ENCODE data around the gene TFF2.

Gene TFF2

DNA sequence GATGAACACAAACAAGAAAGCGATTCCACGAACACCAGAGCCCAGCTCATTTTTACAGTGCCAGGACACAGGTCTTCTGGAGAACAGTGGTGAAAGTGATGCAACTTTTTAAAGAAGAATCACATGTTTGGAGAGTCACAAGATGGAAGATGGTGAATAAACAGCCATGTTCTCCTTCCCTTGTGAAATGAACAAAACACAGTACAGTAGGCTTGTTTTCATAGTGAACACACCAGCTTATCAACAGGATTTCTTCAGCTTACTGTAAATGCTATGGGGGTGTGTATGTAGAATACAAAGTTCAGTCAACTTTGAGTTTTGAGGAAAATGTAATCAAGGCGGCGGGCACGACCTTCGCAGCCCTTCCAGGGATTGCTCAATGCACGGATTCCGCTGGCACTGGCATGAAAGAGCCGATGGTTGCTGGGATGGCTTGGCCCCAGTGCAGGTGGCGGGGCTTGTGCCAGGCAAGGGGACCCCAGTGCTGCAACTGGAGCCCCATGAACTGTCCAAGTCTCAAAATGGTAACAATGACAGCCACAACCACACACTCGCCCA lies 35.3 kb upstream of the TFF2 start:
- TF ChIP-seq, protein P1, sequence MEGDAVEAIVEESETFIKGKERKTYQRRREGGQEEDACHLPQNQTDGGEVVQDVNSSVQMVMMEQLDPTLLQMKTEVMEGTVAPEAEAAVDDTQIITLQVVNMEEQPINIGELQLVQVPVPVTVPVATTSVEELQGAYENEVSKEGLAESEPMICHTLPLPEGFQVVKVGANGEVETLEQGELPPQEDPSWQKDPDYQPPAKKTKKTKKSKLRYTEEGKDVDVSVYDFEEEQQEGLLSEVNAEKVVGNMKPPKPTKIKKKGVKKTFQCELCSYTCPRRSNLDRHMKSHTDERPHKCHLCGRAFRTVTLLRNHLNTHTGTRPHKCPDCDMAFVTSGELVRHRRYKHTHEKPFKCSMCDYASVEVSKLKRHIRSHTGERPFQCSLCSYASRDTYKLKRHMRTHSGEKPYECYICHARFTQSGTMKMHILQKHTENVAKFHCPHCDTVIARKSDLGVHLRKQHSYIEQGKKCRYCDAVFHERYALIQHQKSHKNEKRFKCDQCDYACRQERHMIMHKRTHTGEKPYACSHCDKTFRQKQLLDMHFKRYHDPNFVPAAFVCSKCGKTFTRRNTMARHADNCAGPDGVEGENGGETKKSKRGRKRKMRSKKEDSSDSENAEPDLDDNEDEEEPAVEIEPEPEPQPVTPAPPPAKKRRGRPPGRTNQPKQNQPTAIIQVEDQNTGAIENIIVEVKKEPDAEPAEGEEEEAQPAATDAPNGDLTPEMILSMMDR (IDR thresholded peaks at IDR 0.05), result no peak
- Mint-ChIP-seq H3K9me3 (peaks cover 45% of the 10 kb centered on the region), H3K27me3 (ENCODE audit: low read depth, poor library complexity) (peaks cover 44% of the 10 kb centered on the region), H3K4me1 (peaks cover 50% of the 10 kb centered on the region), H3K36me3 (ENCODE audit: low read depth) (no peaks in the 10 kb centered on the region), H3K4me3 (no peak overlapping the region), H3K27ac (no peak overlapping the region)
- no peak for DNase-seq

DNA sequence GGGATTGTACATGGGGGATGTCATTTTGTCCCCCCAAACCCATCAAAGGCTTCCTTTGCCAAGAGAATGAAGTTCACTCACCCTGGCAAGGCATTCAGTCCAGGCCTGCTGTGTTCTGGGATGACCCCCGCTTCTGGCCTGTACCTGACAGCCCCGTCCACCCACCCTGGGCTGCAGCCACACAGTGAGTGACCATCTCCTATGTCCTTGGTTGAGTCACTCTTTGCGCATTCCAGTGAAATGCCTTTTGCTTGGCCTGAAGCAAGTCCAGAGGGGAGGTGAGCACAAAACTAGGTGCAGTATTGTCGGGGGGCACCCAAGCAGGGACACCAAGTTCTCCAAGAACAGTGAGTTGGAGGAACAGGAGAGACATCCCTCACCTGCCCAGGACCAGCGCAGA lies 34.8 kb upstream of the TFF2 start:
- Mint-ChIP-seq H3K36me3 (ENCODE audit: low read depth) (no peaks in the 10 kb centered on the region), H3K9me3 (peaks cover 40% of the 10 kb centered on the region), H3K27ac (no peak overlapping the region), H3K4me1 (peaks cover 45% of the 10 kb centered on the region), H3K27me3 (ENCODE audit: low read depth, poor library complexity) (peaks cover 44% of the 10 kb centered on the region), H3K4me3 (no peak overlapping the region)
- TF ChIP-seq, protein P1 (IDR thresholded peaks at IDR 0.05), result no peak
- no peak for DNase-seq

DNA sequence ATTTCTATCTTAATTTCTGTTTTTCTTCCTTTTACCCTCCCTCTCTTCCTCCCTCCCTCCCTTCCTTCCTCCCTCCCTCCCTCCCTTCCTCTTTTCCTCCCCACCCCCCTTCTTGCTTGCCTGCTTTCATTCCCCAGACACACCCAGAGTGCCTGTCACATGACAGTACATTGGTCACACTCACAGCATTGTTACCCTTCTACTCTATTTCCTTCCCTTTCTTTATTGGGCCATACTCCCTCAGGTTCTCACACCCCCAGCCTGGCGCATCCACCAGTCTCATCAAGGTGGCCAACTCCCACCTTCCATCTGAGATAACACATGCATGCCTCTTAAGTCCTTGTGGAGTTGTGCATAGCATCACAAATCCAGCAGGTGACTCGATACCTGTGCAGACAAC lies 34.2 kb upstream of the TFF2 start:
- peaks cover 44% of the 10 kb centered on the region for H3K27me3 Mint-ChIP-seq (ENCODE audit: low read depth, poor library complexity)
- no peak overlapping the region for H3K27ac Mint-ChIP-seq
- no peaks in the 10 kb centered on the region for H3K36me3 Mint-ChIP-seq (ENCODE audit: low read depth)
- peaks cover 44% of the 10 kb centered on the region for H3K4me1 Mint-ChIP-seq
- no peak overlapping the region for H3K4me3 Mint-ChIP-seq
- H3K9me3 Mint-ChIP-seq, result peaks cover 40% of the 10 kb centered on the region
- TF ChIP-seq, protein P1 (IDR thresholded peaks at IDR 0.05), result no peak
- DNase-seq, result no peak

DNA sequence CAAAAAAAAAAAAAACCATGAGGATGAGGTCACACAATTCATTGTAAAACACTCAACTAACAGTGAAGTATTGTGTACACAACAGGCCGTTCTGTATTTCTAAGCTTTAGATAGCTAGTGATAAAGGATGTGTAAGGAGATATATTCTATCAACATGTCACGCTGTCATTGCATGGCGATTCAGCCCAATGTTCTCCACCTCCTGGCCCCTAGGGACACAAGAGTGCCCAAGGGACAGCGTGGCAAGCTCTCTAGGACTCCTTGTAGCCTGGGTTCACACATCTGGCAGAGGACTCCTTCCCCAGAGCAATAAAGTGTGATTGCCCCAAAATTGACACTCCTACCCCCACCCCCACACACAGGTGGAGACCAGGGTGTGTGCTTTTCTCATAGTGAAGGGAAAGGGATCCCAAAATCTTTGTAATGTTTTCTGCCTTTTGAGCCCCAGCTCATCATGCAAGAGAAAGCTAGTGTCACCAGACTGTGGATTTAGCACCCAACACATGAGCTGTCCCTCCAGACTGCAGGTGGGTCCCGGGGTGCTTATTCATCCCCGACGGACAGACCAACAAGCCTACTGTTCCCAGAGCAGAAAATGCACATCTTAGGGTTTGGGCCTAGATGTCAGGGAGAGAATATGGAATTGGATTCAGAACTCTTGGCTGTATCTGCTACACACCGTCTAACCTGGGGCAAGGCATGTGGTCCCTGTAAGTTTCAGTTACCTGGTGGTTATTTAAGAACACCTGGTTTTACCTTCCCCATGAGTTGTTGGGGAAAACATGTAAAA lies 33.6 kb upstream of the TFF2 start:
- Mint-ChIP-seq H3K9me3 (peaks cover 37% of the 10 kb centered on the region), H3K27me3 (ENCODE audit: low read depth, poor library complexity) (peaks cover 38% of the 10 kb centered on the region), H3K36me3 (ENCODE audit: low read depth) (no peaks in the 10 kb centered on the region), H3K4me1 (peaks cover 39% of the 10 kb centered on the region), H3K4me3 (no peak overlapping the region), H3K27ac (no peak overlapping the region)
- DNase-seq, result no peak
- TF ChIP-seq, protein P1 (IDR thresholded peaks at IDR 0.05), result no peak

DNA sequence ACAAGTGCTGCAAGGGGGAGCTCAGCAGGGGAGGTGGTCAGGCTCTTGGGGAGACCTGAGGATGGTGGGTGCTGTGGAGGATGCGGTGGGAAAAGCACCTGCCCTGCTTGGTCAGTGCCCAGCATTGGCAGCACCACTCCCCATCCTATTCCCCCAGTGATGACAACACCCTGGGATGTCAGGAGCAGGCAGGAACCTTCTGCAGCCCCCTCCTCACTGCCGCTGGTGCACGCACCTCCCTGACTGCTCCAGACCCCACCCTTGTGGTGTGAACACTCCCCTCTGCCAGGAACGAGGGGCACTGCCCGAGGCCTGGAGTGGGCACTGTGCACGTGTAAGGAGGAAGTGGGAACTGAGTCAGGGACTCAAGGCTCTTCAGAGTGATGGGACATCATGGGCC lies 32.5 kb upstream of the TFF2 start:
- Mint-ChIP-seq H3K4me3 (no peak overlapping the region), H3K4me1 (peaks cover 30% of the 10 kb centered on the region), H3K27ac (no peak overlapping the region), H3K27me3 (ENCODE audit: low read depth, poor library complexity) (peaks cover 40% of the 10 kb centered on the region), H3K36me3 (ENCODE audit: low read depth) (no peaks in the 10 kb centered on the region), H3K9me3 (peaks cover 30% of the 10 kb centered on the region)
- no peak for DNase-seq
- TF ChIP-seq, protein P1 (IDR thresholded peaks at IDR 0.05), result no peak

DNA sequence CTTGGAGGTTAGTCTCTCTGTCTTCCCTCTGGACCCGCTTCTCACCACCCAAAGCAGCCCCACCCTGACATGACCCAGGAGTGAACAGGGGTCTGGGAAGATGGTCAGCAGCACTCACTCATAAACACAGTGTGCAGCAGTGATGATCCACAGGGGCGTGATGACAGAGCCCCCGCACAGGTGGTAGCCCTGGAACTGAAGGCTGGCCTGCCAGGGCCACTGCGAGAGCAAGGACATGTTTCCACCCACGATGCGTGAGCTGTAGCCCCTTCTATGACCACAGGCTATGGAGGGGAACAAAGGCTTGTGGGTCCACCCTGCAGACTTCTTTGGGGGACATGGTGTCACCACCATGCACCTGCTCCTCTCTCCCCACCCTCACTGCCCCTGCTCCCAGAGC lies 32.1 kb upstream of the TFF2 start:
- DNase-seq, result no peak
- Mint-ChIP-seq H3K27me3 (ENCODE audit: low read depth, poor library complexity) (peaks cover 40% of the 10 kb centered on the region), H3K36me3 (ENCODE audit: low read depth) (no peaks in the 10 kb centered on the region), H3K4me3 (no peak overlapping the region), H3K9me3 (peaks cover 28% of the 10 kb centered on the region), H3K27ac (no peak overlapping the region), H3K4me1 (peaks cover 26% of the 10 kb centered on the region)
- TF ChIP-seq, protein P1 (IDR thresholded peaks at IDR 0.05), result no peak
